GM10248 (cell line): ENCODE results near the gene LRRC14B.

ENCODE experiments used
- CTCF ChIA-PET: fragments of 300-600 bp; sonication (Branson Sonifier 250); formaldehyde crosslinking; extraction: SDS; loops from one replicate; lab custom pipeline; 2021; ENCODE audit warnings: antibody characterized with exemption; lab: Yijun Ruan, JAX
- POLR2A ChIA-PET: fragments of 350-650 bp; sonication (Branson Sonifier 250); formaldehyde crosslinking; extraction: SDS; loops from one replicate; lab custom pipeline; 2020; ENCODE audit warnings: antibody characterized with exemption; lab: Yijun Ruan, JAX
- DNase-seq: peaks from one replicate; pipeline ENCODE4 v3.0.0; 2012; ENCODE audit errors: extremely low spot score
- TF ChIP-seq, protein P1 (sequence below): IDR thresholded peaks from 2 replicates; pipeline ENCODE4 v1.5.1; 2012; ENCODE audit warnings: mild to moderate bottlenecking, low read depth; ENCODE audit errors: extremely low read depth, missing control alignments, control extremely low read depth

The LRRC14B gene

DNA sequence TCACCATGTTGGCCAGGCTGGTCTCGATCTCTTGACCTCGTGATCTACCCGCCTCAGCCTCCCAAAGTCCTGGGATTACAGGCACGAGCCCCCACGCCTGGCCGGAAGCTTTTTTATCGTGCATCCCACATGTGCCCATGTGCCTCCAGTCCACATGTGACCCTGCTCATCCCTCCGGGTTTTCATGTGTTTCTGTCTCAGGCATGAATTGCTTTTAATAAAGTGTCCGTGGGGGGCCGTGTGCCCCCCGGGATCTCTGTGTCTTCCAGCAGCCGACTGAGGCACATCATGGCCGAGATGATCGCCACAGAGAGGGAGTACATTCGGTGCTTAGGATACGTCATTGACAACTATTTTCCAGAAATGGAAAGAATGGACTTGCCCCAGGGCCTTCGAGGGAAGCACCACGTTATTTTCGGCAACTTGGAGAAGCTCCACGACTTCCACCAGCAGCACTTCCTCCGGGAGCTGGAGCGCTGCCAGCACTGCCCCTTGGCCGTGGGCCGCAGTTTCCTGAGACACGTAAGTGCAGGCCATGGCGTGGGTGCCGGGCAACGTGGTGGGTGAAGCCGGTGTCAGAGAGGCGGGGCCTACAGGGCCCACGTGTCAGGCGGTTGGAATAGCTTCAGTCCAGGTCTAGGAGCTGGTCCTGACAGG is 22.1 kb upstream of the LRRC14B start:
- no peak for DNase-seq
- ChIA-PET POLR2A (no interaction called here), CTCF (interaction anchor here (1.4 kb wide), 1 partner anchor 16 kb away, joined by 3 read pairs; no protein-coding TSS in a partner anchor)
- TF ChIP-seq, protein P1, sequence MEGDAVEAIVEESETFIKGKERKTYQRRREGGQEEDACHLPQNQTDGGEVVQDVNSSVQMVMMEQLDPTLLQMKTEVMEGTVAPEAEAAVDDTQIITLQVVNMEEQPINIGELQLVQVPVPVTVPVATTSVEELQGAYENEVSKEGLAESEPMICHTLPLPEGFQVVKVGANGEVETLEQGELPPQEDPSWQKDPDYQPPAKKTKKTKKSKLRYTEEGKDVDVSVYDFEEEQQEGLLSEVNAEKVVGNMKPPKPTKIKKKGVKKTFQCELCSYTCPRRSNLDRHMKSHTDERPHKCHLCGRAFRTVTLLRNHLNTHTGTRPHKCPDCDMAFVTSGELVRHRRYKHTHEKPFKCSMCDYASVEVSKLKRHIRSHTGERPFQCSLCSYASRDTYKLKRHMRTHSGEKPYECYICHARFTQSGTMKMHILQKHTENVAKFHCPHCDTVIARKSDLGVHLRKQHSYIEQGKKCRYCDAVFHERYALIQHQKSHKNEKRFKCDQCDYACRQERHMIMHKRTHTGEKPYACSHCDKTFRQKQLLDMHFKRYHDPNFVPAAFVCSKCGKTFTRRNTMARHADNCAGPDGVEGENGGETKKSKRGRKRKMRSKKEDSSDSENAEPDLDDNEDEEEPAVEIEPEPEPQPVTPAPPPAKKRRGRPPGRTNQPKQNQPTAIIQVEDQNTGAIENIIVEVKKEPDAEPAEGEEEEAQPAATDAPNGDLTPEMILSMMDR = no peak

DNA sequence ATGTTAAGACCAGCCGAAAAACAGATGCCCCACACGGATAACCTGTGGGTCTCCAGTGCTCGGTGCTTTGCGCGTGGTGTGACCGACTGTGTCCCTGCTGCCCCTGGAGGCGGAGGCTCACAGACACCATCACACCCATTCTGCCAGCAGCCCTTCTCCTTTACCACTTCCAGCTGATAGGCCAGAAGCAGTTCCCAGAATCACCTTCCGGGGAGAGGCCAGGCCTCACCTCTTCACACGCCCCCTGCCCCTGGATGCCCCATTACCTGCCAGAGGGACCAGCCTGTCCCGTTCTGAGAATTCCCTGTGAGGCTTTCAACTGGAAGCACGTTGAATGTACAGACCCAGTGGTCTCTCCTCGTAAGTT is 21.6 kb upstream of the LRRC14B start:
- no peak for DNase-seq
- CTCF ChIA-PET = interaction anchor here (1.4 kb wide), 1 partner anchor 15 kb away, joined by 3 read pairs; no protein-coding TSS in a partner anchor
- TF ChIP-seq, protein P1 = no peak
- POLR2A ChIA-PET = no interaction called here

DNA sequence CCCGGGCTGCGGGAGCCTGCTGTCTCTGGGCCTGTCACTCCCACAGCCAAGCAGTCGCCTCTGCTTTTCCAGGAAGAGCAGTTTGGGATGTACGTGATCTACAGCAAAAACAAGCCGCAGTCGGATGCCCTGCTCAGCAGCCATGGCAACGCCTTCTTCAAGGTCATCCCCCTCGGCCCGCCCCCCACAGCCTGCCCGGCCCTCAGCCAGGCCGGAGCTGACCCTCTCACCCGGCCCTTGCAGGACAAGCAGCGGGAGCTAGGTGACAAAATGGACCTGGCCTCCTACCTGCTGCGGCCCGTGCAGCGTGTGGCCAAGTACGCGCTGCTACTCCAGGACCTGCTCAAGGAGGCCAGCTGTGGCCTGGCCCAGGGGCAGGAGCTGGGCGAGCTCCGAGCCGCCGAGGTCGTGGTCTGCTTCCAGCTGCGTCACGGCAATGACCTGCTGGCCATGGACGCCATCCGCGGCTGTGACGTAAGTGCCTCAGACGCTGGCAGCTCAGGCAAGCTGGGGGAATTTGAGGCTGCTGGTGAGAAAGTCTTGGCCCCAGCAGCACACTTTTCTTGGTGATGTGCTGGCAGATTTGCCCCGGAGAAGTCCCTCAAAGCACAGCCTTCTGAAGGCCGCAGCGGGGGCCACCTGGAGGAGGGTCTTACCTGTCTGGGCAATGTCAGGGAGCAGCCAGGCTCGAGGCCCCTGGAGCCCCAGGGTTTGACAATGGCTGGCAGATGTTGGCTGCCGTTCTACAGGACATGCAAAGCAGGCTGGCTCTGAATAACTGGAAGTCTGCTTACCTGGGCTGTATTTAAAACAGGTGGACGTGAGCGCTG is 20.1 kb upstream of the LRRC14B start:
- TF ChIP-seq, protein P1 = no peak
- CTCF ChIA-PET = interaction anchor here (3.0 kb wide), 1 partner anchor 17 kb away, joined by 8 read pairs; no protein-coding TSS in a partner anchor
- no peak for DNase-seq
- POLR2A ChIA-PET = no interaction called here

DNA sequence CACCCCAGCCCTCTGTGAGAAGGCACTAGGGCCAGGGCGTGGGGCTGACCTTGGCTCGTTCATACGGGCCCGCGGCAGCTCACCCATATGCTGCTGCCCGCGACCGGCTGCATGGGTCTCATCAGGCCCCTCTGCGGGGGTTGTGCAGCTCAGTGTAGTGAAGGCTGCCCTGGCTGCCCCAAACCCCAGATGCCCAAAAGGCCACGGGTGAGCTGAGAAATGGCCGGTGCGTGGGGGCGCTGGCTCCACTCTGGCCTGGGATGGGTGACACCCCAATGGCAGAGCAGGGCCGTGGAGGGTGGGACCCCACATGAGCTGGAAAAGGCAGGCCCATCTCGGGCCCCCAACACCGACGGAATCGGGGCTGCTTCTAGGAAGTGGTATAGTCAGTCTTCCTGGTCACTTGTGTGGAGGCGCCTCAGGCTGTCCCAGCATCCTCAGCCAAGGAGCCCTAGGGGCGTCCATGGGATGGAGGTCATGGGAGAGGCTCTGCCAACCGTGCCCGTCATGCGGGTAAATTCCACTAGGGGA is 19.4 kb upstream of the LRRC14B start:
- TF ChIP-seq, protein P1 = no peak
- POLR2A ChIA-PET = no interaction called here
- DNase-seq = no peak
- CTCF ChIA-PET = interaction anchor here (3.0 kb wide), 1 partner anchor 17 kb away, joined by 8 read pairs; no protein-coding TSS in a partner anchor

DNA sequence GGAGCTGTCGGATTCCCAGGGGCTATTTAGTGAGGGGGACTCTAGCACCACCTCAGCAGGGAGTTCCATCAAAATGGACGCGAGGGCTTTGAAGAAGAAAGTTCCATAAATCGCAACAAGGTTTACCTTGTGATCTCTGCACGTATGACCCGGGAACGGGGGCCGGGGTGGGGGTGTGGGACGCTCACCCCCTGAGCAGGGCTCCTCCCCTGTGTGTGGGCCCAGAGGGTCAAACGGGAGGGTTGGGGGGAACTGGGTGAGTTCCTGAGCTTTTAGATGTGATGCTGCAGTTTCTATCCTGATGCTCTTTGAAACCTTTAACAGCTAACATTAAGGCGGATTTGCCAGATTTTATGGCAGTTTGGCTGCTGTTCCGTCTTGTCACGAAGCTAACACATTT is 18.9 kb upstream of the LRRC14B start:
- DNase-seq = no peak
- TF ChIP-seq, protein P1 = no peak
- ChIA-PET CTCF (interaction anchor here (3.0 kb wide), 1 partner anchor 16 kb away, joined by 8 read pairs; no protein-coding TSS in a partner anchor), POLR2A (no interaction called here)

DNA sequence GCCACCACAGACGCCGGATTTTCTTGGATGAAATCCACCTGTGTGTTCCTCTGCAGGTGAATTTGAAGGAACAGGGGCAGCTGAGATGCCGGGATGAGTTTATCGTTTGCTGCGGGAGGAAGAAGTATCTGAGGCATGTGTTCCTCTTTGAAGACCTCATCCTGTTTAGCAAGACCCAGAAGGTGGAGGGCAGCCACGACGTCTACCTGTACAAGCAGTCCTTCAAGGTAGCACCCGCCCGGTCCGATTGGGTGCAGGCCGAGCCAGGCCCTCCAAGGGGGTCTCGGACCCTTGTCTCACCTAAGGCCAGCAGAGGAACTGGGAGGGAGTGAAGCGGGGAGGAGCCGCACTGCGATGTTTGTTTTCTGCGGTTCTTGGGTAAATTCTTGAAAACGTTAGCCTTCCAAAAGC is 18.4 kb upstream of the LRRC14B start:
- no peak for DNase-seq
- ChIA-PET POLR2A (no interaction called here), CTCF (interaction anchor here (3.0 kb wide), 1 partner anchor 16 kb away, joined by 8 read pairs; no protein-coding TSS in a partner anchor)
- TF ChIP-seq, protein P1 = no peak
